GM12878 (cell line): ENCODE results near the gene LIMD2. TPM values are rescaled to one million over a fixed set of nuclear protein-coding genes. Genes with fewer than 3 reads are reported as not detected.

Experiments
- ATF7 ChIP-seq: fragments of 450-650 bp; IDR thresholded peaks from 2 replicates; pipeline ENCODE4 v1.6.1; 2016; ENCODE audit warnings: low read depth, mild to moderate bottlenecking
- BHLHE40 ChIP-seq, 2 experiments: fragments of 450-650 bp in 1 of 2; IDR thresholded peaks; 2 replicates each; pipeline ENCODE4 v1.6.1; 2011 to 2017; ENCODE audit warnings: low read depth in 2 of 2, borderline replicate concordance in 1 of 2, improper control_type of control experiment in 1 of 2, low read length in 1 of 2, mild to moderate bottlenecking in 1 of 2
- EED ChIP-seq: sonication (generic); IDR thresholded peaks from 2 replicates; pipeline ENCODE4 v1.6.1; 2016; ENCODE audit warnings: antibody characterized with exemption, low read depth
- ETV6 ChIP-seq, 2 experiments: fragments of 450-650 bp in 1 of 2; IDR thresholded peaks in 1 of 2; conservative IDR thresholded peaks in 1 of 2; 2 replicates each; pipeline ENCODE4 v1.6.1; 2014; ENCODE audit warnings: antibody characterized with exemption in 1 of 2, borderline replicate concordance in 1 of 2, low read depth in 1 of 2, mild to moderate bottlenecking in 1 of 2, moderate library complexity in 1 of 2
- GATAD2B ChIP-seq: fragments of 450-650 bp; conservative IDR thresholded peaks from 2 replicates; pipeline ENCODE4 v1.6.1; 2017; ENCODE audit warnings: low read depth, mild to moderate bottlenecking, moderate library complexity
- IKZF1 ChIP-seq: fragments of 450-650 bp; conservative IDR thresholded peaks from 2 replicates; pipeline ENCODE4 v1.6.1; 2017; ENCODE audit warnings: antibody characterized with exemption, mild to moderate bottlenecking
- IRF4 ChIP-seq: IDR thresholded peaks from 2 replicates; pipeline ENCODE4 v1.6.1; 2011; ENCODE audit warnings: low read depth, low read length
- MTA2 ChIP-seq: fragments of 450-650 bp; IDR thresholded peaks from 2 replicates; pipeline ENCODE4 v1.6.1; 2016; ENCODE audit warnings: low read depth, mild to moderate bottlenecking, moderate library complexity
- NR2F1 ChIP-seq: fragments of 450-650 bp; conservative IDR thresholded peaks from 2 replicates; pipeline ENCODE4 v1.6.1; 2017; ENCODE audit warnings: mild to moderate bottlenecking
- POLR2AphosphoS2 ChIP-seq: IDR thresholded peaks from 2 replicates; pipeline ENCODE4 v1.6.1; 2011; ENCODE audit warnings: low read depth, mild to moderate bottlenecking, low read length, improper control_type of control experiment, moderate library complexity
- RBBP5 ChIP-seq: fragments of 200-600 bp; sonication (generic); conservative IDR thresholded peaks from 2 replicates; pipeline ENCODE4 v1.6.1; 2016
- ZNF24 ChIP-seq: fragments of 450-650 bp; IDR thresholded peaks from 2 replicates; pipeline ENCODE4 v1.6.1; 2017; ENCODE audit warnings: antibody characterized with exemption, mild to moderate bottlenecking
- ZNF687 ChIP-seq: fragments of 450-650 bp; IDR thresholded peaks from 2 replicates; pipeline ENCODE4 v1.6.1; 2017; ENCODE audit warnings: mild to moderate bottlenecking, moderate library complexity
- polyA plus RNA-seq, 11 experiments: library from polyadenylated mRNA; depleted of rRNA in 4 of 11; unstranded in 6 of 11; stranded (reverse) in 5 of 11; fragments of >200 nt; fragmentation: Nextera tagmentation in 4 of 11; fragmentation: Illumina TruSeq in 1 of 11; extraction: Ambion mirVana in 4 of 11; extraction: Trizol in 1 of 11; gene quantifications; 1 replicate in 1 of 11; 2 replicates in 10 of 11; pipeline versions ENCODE4 v1.2.1 to v1.2.3, GENCODE V29; 2011 to 2016; ENCODE audit warnings: inconsistent platforms in 2 of 11, missing spikeins in 2 of 11, low read depth in 1 of 11
- total RNA-seq, 4 experiments: library from RNA; depleted of rRNA in 3 of 4; stranded (reverse); fragments of >200 nt in 3 of 4; fragmentation: Illumina TruSeq in 1 of 4; extraction: Trizol in 1 of 4; gene quantifications; 2 replicates each; pipeline versions ENCODE4 v1.2.1 to v1.2.3, GENCODE V29; 2013 to 2021

The LIMD2 gene
- total and polyA plus RNA-seq, 10 of the 15 experiments (the other 5 are each of a cell fraction or from before 2014, with no cell fraction given): 1.1 to 339 (median 181) TPM

GRCh38 chr17:63646488-63646806 lies 53.5 kb downstream of the LIMD2 start (continued):
- TF ChIP-seq ZNF687 (peak; percentile 46; the same call in 1 of the 2 replicates), BHLHE40 (IDR thresholded peaks at IDR 0.05; ENCODE audit: borderline replicate concordance in 1 of 2, low read depth in 2 of 2, low read length in 1 of 2) (0 out of 4 replicates have a peak, but pooled peaks of 1 of the 2 experiments have one; percentile 20), IRF4 (peak; percentile 84; the same call in 1 of the 2 replicates), ZNF24 (no peak), ATF7 (peak; percentile 84), RBBP5 (no peak), POLR2AphosphoS2 (no peak), MTA2 (peak; percentile 72; the same call in 1 of the 2 replicates), EED (peak; percentile 61), ETV6 (conservative IDR thresholded peaks at IDR 0.05 in 1 of 2, IDR thresholded peaks at IDR 0.05 in 1 of 2; ENCODE audit: borderline replicate concordance in 1 of 2, low read depth in 1 of 2) (0 out of 4 replicates have a peak, but pooled peaks of 1 of the 2 experiments have one; percentile 41), IKZF1 (peak; percentile 66), GATAD2B (peak; percentile 70; the same call in 1 of the 2 replicates), NR2F1 (peak; percentile 20; the same call in 1 of the 2 replicates)
- TF ChIP-seq, all 136 proteins: peak for 26

Other genes with a start within 250 kb of the LIMD2 start
Only the 7 nearest of the 17 such genes appear.
- 11.8 and 14.3 TPM in 2 replicates for gene TACO1, start 99.2 kb downstream of the LIMD2 start, total RNA-seq (2014; rRNA removed)
- gene TACO1, start 99.2 kb downstream of the LIMD2 start, total RNA-seq (2014; rRNA removed; fragmentation: Illumina TruSeq; extraction: Trizol): 18.7 and 19.9 TPM in 2 replicates
- 31.0 and 31.1 TPM in 2 replicates for gene TACO1, start 99.2 kb downstream of the LIMD2 start, total RNA-seq (2021)
- 24.9 and 26.7 TPM in 2 replicates for gene TACO1, start 99.2 kb downstream of the LIMD2 start, polyA plus RNA-seq (2011; rRNA removed)
- gene TACO1, start 99.2 kb downstream of the LIMD2 start, polyA plus RNA-seq (2014; fragmentation: Illumina TruSeq; extraction: Trizol): 27.1 and 27.3 TPM in 2 replicates
- 10 to 100 TPM in 1 of 2 experiments, 1 to 10 TPM in 1; 8.5 to 16.1 TPM for gene TACO1, start 99.2 kb downstream of the LIMD2 start, polyA plus RNA-seq (2014; fragmentation: Nextera tagmentation; extraction: Ambion mirVana)
- 30.8 and 32.7 TPM in 2 replicates for gene TACO1, start 99.2 kb downstream of the LIMD2 start, polyA plus RNA-seq (2014; rRNA removed)
- gene TACO1, start 99.2 kb downstream of the LIMD2 start, polyA plus RNA-seq (2016; fragmentation: Nextera tagmentation; extraction: Ambion mirVana): 10 to 100 TPM; 33.7 to 38.6 TPM
- gene MAP3K3, start 77.7 kb downstream of the LIMD2 start, total RNA-seq (2014; rRNA removed): 24.1 and 24.3 TPM in 2 replicates
- 16.0 and 17.2 TPM in 2 replicates for gene MAP3K3, start 77.7 kb downstream of the LIMD2 start, total RNA-seq (2014; rRNA removed; fragmentation: Illumina TruSeq; extraction: Trizol)
- gene MAP3K3, start 77.7 kb downstream of the LIMD2 start, total RNA-seq (2021): 22.9 and 23.2 TPM in 2 replicates
- gene MAP3K3, start 77.7 kb downstream of the LIMD2 start, polyA plus RNA-seq (2011; rRNA removed): 11.6 and 13.8 TPM in 2 replicates
- 10.3 and 16.1 TPM in 2 replicates for gene MAP3K3, start 77.7 kb downstream of the LIMD2 start, polyA plus RNA-seq (2014; fragmentation: Illumina TruSeq; extraction: Trizol)
- gene MAP3K3, start 77.7 kb downstream of the LIMD2 start, polyA plus RNA-seq (2014; fragmentation: Nextera tagmentation; extraction: Ambion mirVana): 1 to 10 TPM; 1.6 to 2.0 TPM
- 19.0 and 19.9 TPM in 2 replicates for gene MAP3K3, start 77.7 kb downstream of the LIMD2 start, polyA plus RNA-seq (2014; rRNA removed)
- gene MAP3K3, start 77.7 kb downstream of the LIMD2 start, polyA plus RNA-seq (2016; fragmentation: Nextera tagmentation; extraction: Ambion mirVana): 1 to 10 TPM; 3.4 to 5.3 TPM
- gene STRADA, start 41.7 kb upstream of the LIMD2 start, total RNA-seq (2014; rRNA removed): 28.6 and 33.2 TPM in 2 replicates
- 30.8 and 32.8 TPM in 2 replicates for gene STRADA, start 41.7 kb upstream of the LIMD2 start, total RNA-seq (2014; rRNA removed; fragmentation: Illumina TruSeq; extraction: Trizol)
- gene STRADA, start 41.7 kb upstream of the LIMD2 start, total RNA-seq (2021): 40.0 and 45.3 TPM in 2 replicates
- 43.0 and 50.5 TPM in 2 replicates for gene STRADA, start 41.7 kb upstream of the LIMD2 start, polyA plus RNA-seq (2011; rRNA removed)
- 49.5 and 51.2 TPM in 2 replicates for gene STRADA, start 41.7 kb upstream of the LIMD2 start, polyA plus RNA-seq (2014; fragmentation: Illumina TruSeq; extraction: Trizol)
- 10 to 100 TPM; 13.3 to 15.6 TPM for gene STRADA, start 41.7 kb upstream of the LIMD2 start, polyA plus RNA-seq (2014; fragmentation: Nextera tagmentation; extraction: Ambion mirVana)
- 39.7 and 42.7 TPM in 2 replicates for gene STRADA, start 41.7 kb upstream of the LIMD2 start, polyA plus RNA-seq (2014; rRNA removed)
- gene STRADA, start 41.7 kb upstream of the LIMD2 start, polyA plus RNA-seq (2016; fragmentation: Nextera tagmentation; extraction: Ambion mirVana): 10 to 100 TPM; 50.0 to 54.1 TPM
- 41.3 and 44.3 TPM in 2 replicates for gene CCDC47, start 73.5 kb upstream of the LIMD2 start, total RNA-seq (2014; rRNA removed)
- 70.5 and 79.2 TPM in 2 replicates for gene CCDC47, start 73.5 kb upstream of the LIMD2 start, total RNA-seq (2014; rRNA removed; fragmentation: Illumina TruSeq; extraction: Trizol)
- 59.2 and 63.9 TPM in 2 replicates for gene CCDC47, start 73.5 kb upstream of the LIMD2 start, total RNA-seq (2021)
- 67.9 and 92.7 TPM in 2 replicates for gene CCDC47, start 73.5 kb upstream of the LIMD2 start, polyA plus RNA-seq (2011; rRNA removed)
- gene CCDC47, start 73.5 kb upstream of the LIMD2 start, polyA plus RNA-seq (2014; fragmentation: Illumina TruSeq; extraction: Trizol): 81.4 and 108 TPM in 2 replicates
- gene CCDC47, start 73.5 kb upstream of the LIMD2 start, polyA plus RNA-seq (2014; fragmentation: Nextera tagmentation; extraction: Ambion mirVana): 10 to 100 TPM; 13.6 to 17.4 TPM
- 52.2 and 56.8 TPM in 2 replicates for gene CCDC47, start 73.5 kb upstream of the LIMD2 start, polyA plus RNA-seq (2014; rRNA removed)
- 10 to 100 TPM; 55.8 to 61.0 TPM for gene CCDC47, start 73.5 kb upstream of the LIMD2 start, polyA plus RNA-seq (2016; fragmentation: Nextera tagmentation; extraction: Ambion mirVana)
- gene DDX42, start 74.0 kb upstream of the LIMD2 start, total RNA-seq (2014; rRNA removed): 55.4 and 67.6 TPM in 2 replicates
- 75.3 and 78.3 TPM in 2 replicates for gene DDX42, start 74.0 kb upstream of the LIMD2 start, total RNA-seq (2014; rRNA removed; fragmentation: Illumina TruSeq; extraction: Trizol)
- gene DDX42, start 74.0 kb upstream of the LIMD2 start, total RNA-seq (2021): 92.9 and 109 TPM in 2 replicates
- 127 and 154 TPM in 2 replicates for gene DDX42, start 74.0 kb upstream of the LIMD2 start, polyA plus RNA-seq (2011; rRNA removed)
- 147 and 173 TPM in 2 replicates for gene DDX42, start 74.0 kb upstream of the LIMD2 start, polyA plus RNA-seq (2014; fragmentation: Illumina TruSeq; extraction: Trizol)
- 10 to 100 TPM; 14.6 to 33.7 TPM for gene DDX42, start 74.0 kb upstream of the LIMD2 start, polyA plus RNA-seq (2014; fragmentation: Nextera tagmentation; extraction: Ambion mirVana)
- gene DDX42, start 74.0 kb upstream of the LIMD2 start, polyA plus RNA-seq (2014; rRNA removed): 104 and 122 TPM in 2 replicates
- 10 to 100 TPM; 31.3 to 39.6 TPM for gene DDX42, start 74.0 kb upstream of the LIMD2 start, polyA plus RNA-seq (2016; fragmentation: Nextera tagmentation; extraction: Ambion mirVana)
- 37.1 and 55.0 TPM in 2 replicates for gene PSMC5, start 127.3 kb upstream of the LIMD2 start, total RNA-seq (2014; rRNA removed)
- 89.0 and 89.2 TPM in 2 replicates for gene PSMC5, start 127.3 kb upstream of the LIMD2 start, total RNA-seq (2014; rRNA removed; fragmentation: Illumina TruSeq; extraction: Trizol)
- 124 TPM in 2 replicates for gene PSMC5, start 127.3 kb upstream of the LIMD2 start, total RNA-seq (2021)
- gene PSMC5, start 127.3 kb upstream of the LIMD2 start, polyA plus RNA-seq (2011; rRNA removed): 119 and 156 TPM in 2 replicates
- gene PSMC5, start 127.3 kb upstream of the LIMD2 start, polyA plus RNA-seq (2014; fragmentation: Illumina TruSeq; extraction: Trizol): 139 TPM in 2 replicates
- gene PSMC5, start 127.3 kb upstream of the LIMD2 start, polyA plus RNA-seq (2014; fragmentation: Nextera tagmentation; extraction: Ambion mirVana): 100 to 1,000 TPM; 115 to 266 TPM
- 164 and 173 TPM in 2 replicates for gene PSMC5, start 127.3 kb upstream of the LIMD2 start, polyA plus RNA-seq (2014; rRNA removed)
- gene PSMC5, start 127.3 kb upstream of the LIMD2 start, polyA plus RNA-seq (2016; fragmentation: Nextera tagmentation; extraction: Ambion mirVana): 100 to 1,000 TPM; 212 to 214 TPM
- 48.9 and 57.5 TPM in 2 replicates for gene FTSJ3, start 127.5 kb upstream of the LIMD2 start, total RNA-seq (2014; rRNA removed)
- 46.9 and 47.0 TPM in 2 replicates for gene FTSJ3, start 127.5 kb upstream of the LIMD2 start, total RNA-seq (2014; rRNA removed; fragmentation: Illumina TruSeq; extraction: Trizol)
- gene FTSJ3, start 127.5 kb upstream of the LIMD2 start, total RNA-seq (2021): 46.7 and 54.0 TPM in 2 replicates
- gene FTSJ3, start 127.5 kb upstream of the LIMD2 start, polyA plus RNA-seq (2011; rRNA removed): 35.9 and 38.4 TPM in 2 replicates
- 50.5 and 54.9 TPM in 2 replicates for gene FTSJ3, start 127.5 kb upstream of the LIMD2 start, polyA plus RNA-seq (2014; fragmentation: Illumina TruSeq; extraction: Trizol)
- 10 to 100 TPM; 17.2 to 34.2 TPM for gene FTSJ3, start 127.5 kb upstream of the LIMD2 start, polyA plus RNA-seq (2014; fragmentation: Nextera tagmentation; extraction: Ambion mirVana)
- 42.6 TPM in 2 replicates for gene FTSJ3, start 127.5 kb upstream of the LIMD2 start, polyA plus RNA-seq (2014; rRNA removed)
- gene FTSJ3, start 127.5 kb upstream of the LIMD2 start, polyA plus RNA-seq (2016; fragmentation: Nextera tagmentation; extraction: Ambion mirVana): 10 to 100 TPM; 71.0 to 79.2 TPM